Measurements from ENCODE around the gene GPR45. TPM values are rescaled to one million over a fixed set of nuclear protein-coding genes. Genes with fewer than 3 reads are reported as not detected.

Gene GPR45, protein sequence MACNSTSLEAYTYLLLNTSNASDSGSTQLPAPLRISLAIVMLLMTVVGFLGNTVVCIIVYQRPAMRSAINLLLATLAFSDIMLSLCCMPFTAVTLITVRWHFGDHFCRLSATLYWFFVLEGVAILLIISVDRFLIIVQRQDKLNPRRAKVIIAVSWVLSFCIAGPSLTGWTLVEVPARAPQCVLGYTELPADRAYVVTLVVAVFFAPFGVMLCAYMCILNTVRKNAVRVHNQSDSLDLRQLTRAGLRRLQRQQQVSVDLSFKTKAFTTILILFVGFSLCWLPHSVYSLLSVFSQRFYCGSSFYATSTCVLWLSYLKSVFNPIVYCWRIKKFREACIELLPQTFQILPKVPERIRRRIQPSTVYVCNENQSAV
- total RNA-seq (2022; extraction: Qiagen RNA extraction; ENCODE audit: low read depth), result not detected in 5 replicates

DNA sequence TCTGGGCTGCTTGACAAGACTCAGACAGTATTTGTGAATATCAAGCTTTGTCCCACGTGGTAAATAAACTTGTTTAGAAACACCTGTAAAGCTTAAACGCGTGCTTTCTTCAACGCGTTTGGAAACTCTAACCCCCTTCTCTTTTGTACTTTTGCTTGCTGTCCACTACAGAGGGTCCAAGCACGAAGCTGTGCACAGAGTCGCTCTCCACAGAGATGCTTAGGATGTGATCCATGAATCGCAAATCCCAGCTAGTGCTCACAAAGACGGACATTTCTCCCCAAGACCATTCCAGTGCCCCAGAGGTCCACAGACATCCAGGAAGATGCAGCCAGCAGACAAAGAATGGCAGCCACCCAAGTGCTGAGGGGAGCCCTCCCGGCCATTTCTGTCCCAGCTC, at the start of gene GPR45:
Gene GPR45 (plus strand): TSS at position 301 of the 400 bp plus-strand sequence. CDS start 116 bp downstream, outside the sequence.

Other genes starting within 250 kb of the GPR45 start
- 30.1 to 35.9 TPM (median 33.6 TPM) in 5 replicates for gene MRPS9, start 203.7 kb upstream of the GPR45 start, total RNA-seq (2022; extraction: Qiagen RNA extraction; ENCODE audit: low read depth)
- 16.4 to 17.9 TPM (median 17.0 TPM) in 5 replicates for gene TGFBRAP1, start 88.0 kb downstream of the GPR45 start, total RNA-seq (2022; extraction: Qiagen RNA extraction; ENCODE audit: low read depth)
- gene C2orf49, start 95.8 kb downstream of the GPR45 start, total RNA-seq (2022; extraction: Qiagen RNA extraction; ENCODE audit: low read depth), result 13.8 to 18.6 TPM (median 15.3 TPM) in 5 replicates
- 63.2 to 81.4 TPM (median 74.6 TPM) in 5 replicates for gene FHL2, start 157.3 kb downstream of the GPR45 start, total RNA-seq (2022; extraction: Qiagen RNA extraction; ENCODE audit: low read depth)

All from A549 treated with CpdA at 1 μM for 4 hours (cell line).